Ishikawa (cell line): ENCODE data around the gene CASK.

Experiments
- CEBPB ChIP-seq: IDR thresholded peaks from 2 replicates; pipeline ENCODE4 v1.6.1; 2012
- CREB1 ChIP-seq: IDR thresholded peaks from 2 replicates; pipeline ENCODE4 v1.6.1; 2012; ENCODE audit warnings: low read depth
- EGR1 ChIP-seq: IDR thresholded peaks from 2 replicates; pipeline ENCODE4 v1.6.1; 2012
- EP300 ChIP-seq: IDR thresholded peaks from 2 replicates; pipeline ENCODE4 v1.6.1; 2012; ENCODE audit warnings: borderline replicate concordance
- FOXM1 ChIP-seq: IDR thresholded peaks from 2 replicates; pipeline ENCODE4 v1.6.1; 2012; ENCODE audit warnings: low read depth, borderline replicate concordance
- MAX ChIP-seq: IDR thresholded peaks from 2 replicates; pipeline ENCODE4 v1.6.1; 2012
- NFIC ChIP-seq: IDR thresholded peaks from 2 replicates; pipeline ENCODE4 v1.6.1; 2012
- RAD21 ChIP-seq: IDR thresholded peaks from 2 replicates; pipeline ENCODE4 v1.6.1; 2012; ENCODE audit warnings: low read depth
- REST ChIP-seq: IDR thresholded peaks from 2 replicates; pipeline ENCODE4 v1.6.1; 2012; ENCODE audit warnings: low read depth, mild to moderate bottlenecking
- TAF1 ChIP-seq: IDR thresholded peaks from 2 replicates; pipeline ENCODE4 v1.6.1; 2012; ENCODE audit warnings: low read depth, mild to moderate bottlenecking
- TCF12 ChIP-seq: IDR thresholded peaks from 2 replicates; pipeline ENCODE4 v1.6.1; 2012; ENCODE audit warnings: low read depth
- YY1 ChIP-seq: IDR thresholded peaks from 2 replicates; pipeline ENCODE4 v1.6.1; 2012; ENCODE audit warnings: low read depth
- ZBTB7A ChIP-seq: IDR thresholded peaks from 2 replicates; pipeline ENCODE4 v1.6.1; 2012; ENCODE audit warnings: low read depth

GRCh38 chrX:41931591-41931990 is 8.2 kb upstream of the CASK start:
- TF ChIP-seq YY1 (no peak), REST (no peak), EP300 (no peak), FOXM1 (no peak), MAX (no peak), TAF1 (no peak), RAD21 (no peak), EGR1 (no peak), NFIC (no peak), TCF12 (no peak), CEBPB (no peak), CREB1 (no peak), ZBTB7A (no peak)
